ENCODE measurements around the gene CREM.

Gene CREM

GRCh38 chr10:35097510-35097909 lies 29.1 kb upstream of the CREM start:
- Histone ChIP-seq H3K4me3 (ENCODE audit: low read depth, low read length) (no peak overlapping the region), H3K27me3 (ENCODE audit: control insufficient read depth, insufficient read depth, low read length) (no peaks in the 10 kb centered on the region), H3K9me3 (ENCODE audit: control insufficient read depth, insufficient read depth, low read length) (no peaks in the 10 kb centered on the region), H3K4me1 (ENCODE audit: control insufficient read depth, insufficient read depth, low read length) (no peaks in the 10 kb centered on the region), H3K27ac (ENCODE audit: low read depth, low read length) (no peak overlapping the region), H3K36me3 (ENCODE audit: control insufficient read depth, insufficient read depth, low read length) (no peaks in the 10 kb centered on the region), H3K9ac (ENCODE audit: low read depth, low read length) (no peak overlapping the region)

- Histone ChIP-seq H3K27ac (ENCODE audit: low read depth, low read length) (no peak overlapping the region), H3K4me1 (ENCODE audit: control insufficient read depth, insufficient read depth, low read length) (no peaks in the 10 kb centered on the region), H3K36me3 (ENCODE audit: control insufficient read depth, insufficient read depth, low read length) (no peaks in the 10 kb centered on the region), H3K9ac (ENCODE audit: low read depth, low read length) (no peak overlapping the region), H3K4me3 (ENCODE audit: low read depth, low read length) (no peak overlapping the region), H3K9me3 (ENCODE audit: control insufficient read depth, insufficient read depth, low read length) (no peaks in the 10 kb centered on the region), H3K27me3 (ENCODE audit: control insufficient read depth, insufficient read depth, low read length) (no peaks in the 10 kb centered on the region)
Observed at GRCh38 chr10:35103882-35104281, 22.8 kb upstream of the CREM start.

- H3K9ac ChIP-seq (ENCODE audit: low read depth, low read length) = no peak overlapping the region
- H3K4me1 ChIP-seq (ENCODE audit: control insufficient read depth, insufficient read depth, low read length) = no peaks in the 10 kb centered on the region
- H3K4me3 ChIP-seq (ENCODE audit: low read depth, low read length) = no peak overlapping the region
- H3K27ac ChIP-seq (ENCODE audit: low read depth, low read length) = no peak overlapping the region
- no peaks in the 10 kb centered on the region for H3K27me3 ChIP-seq (ENCODE audit: control insufficient read depth, insufficient read depth, low read length)
- H3K36me3 ChIP-seq (ENCODE audit: control insufficient read depth, insufficient read depth, low read length) = no peaks in the 10 kb centered on the region
- H3K9me3 ChIP-seq (ENCODE audit: control insufficient read depth, insufficient read depth, low read length) = no peaks in the 10 kb centered on the region
Observed at GRCh38 chr10:35112571-35112970, 14.1 kb upstream of the CREM start.

- Histone ChIP-seq H3K9me3 (ENCODE audit: control insufficient read depth, insufficient read depth, low read length) (no peaks in the 10 kb centered on the region), H3K4me1 (ENCODE audit: control insufficient read depth, insufficient read depth, low read length) (no peaks in the 10 kb centered on the region), H3K9ac (ENCODE audit: low read depth, low read length) (no peak overlapping the region), H3K36me3 (ENCODE audit: control insufficient read depth, insufficient read depth, low read length) (no peaks in the 10 kb centered on the region), H3K27me3 (ENCODE audit: control insufficient read depth, insufficient read depth, low read length) (no peaks in the 10 kb centered on the region), H3K27ac (ENCODE audit: low read depth, low read length) (no peak overlapping the region), H3K4me3 (ENCODE audit: low read depth, low read length) (no peak overlapping the region)
Observed at GRCh38 chr10:35119378-35119777, 7.3 kb upstream of the CREM start.

GRCh38 chr10:35124540-35124939 lies 2.1 kb upstream of the CREM start:
- Histone ChIP-seq H3K4me3 (ENCODE audit: low read depth, low read length) (no peak overlapping the region), H3K9ac (ENCODE audit: low read depth, low read length) (no peak overlapping the region), H3K27me3 (ENCODE audit: control insufficient read depth, insufficient read depth, low read length) (no peaks in the 10 kb centered on the region), H3K27ac (ENCODE audit: low read depth, low read length) (no peak overlapping the region), H3K36me3 (ENCODE audit: control insufficient read depth, insufficient read depth, low read length) (no peaks in the 10 kb centered on the region), H3K4me1 (ENCODE audit: control insufficient read depth, insufficient read depth, low read length) (no peaks in the 10 kb centered on the region), H3K9me3 (ENCODE audit: control insufficient read depth, insufficient read depth, low read length) (no peaks in the 10 kb centered on the region)

GRCh38 chr10:35126062-35126529 lies 550 bp upstream of the CREM start:
- Histone ChIP-seq H3K4me1 (ENCODE audit: control insufficient read depth, insufficient read depth, low read length) (no peaks in the 10 kb centered on the region), H3K9me3 (ENCODE audit: control insufficient read depth, insufficient read depth, low read length) (no peaks in the 10 kb centered on the region), H3K9ac (ENCODE audit: low read depth, low read length) (peak overlapping the region; percentile 2; the same call in 1 of the 2 replicates), H3K36me3 (ENCODE audit: control insufficient read depth, insufficient read depth, low read length) (no peaks in the 10 kb centered on the region), H3K27ac (ENCODE audit: low read depth, low read length) (peak overlapping the region; percentile 3), H3K4me3 (ENCODE audit: low read depth, low read length) (peak overlapping the region; percentile 58), H3K27me3 (ENCODE audit: control insufficient read depth, insufficient read depth, low read length) (no peaks in the 10 kb centered on the region)

- Histone ChIP-seq H3K36me3 (ENCODE audit: control insufficient read depth, insufficient read depth, low read length) (no peaks in the 10 kb centered on the region), H3K4me3 (ENCODE audit: low read depth, low read length) (peak overlapping the region; percentile 85)
Observed at GRCh38 chr10:35127289-35127891, 744 bp downstream of the CREM start.

GRCh38 chr10:35129185-35129674 lies 2.6 kb downstream of the CREM start:
- Histone ChIP-seq H3K27me3 (ENCODE audit: control insufficient read depth, insufficient read depth, low read length) (no peaks in the 10 kb centered on the region), H3K36me3 (ENCODE audit: control insufficient read depth, insufficient read depth, low read length) (no peaks in the 10 kb centered on the region), H3K9me3 (ENCODE audit: control insufficient read depth, insufficient read depth, low read length) (no peaks in the 10 kb centered on the region), H3K9ac (ENCODE audit: low read depth, low read length) (no peak overlapping the region), H3K27ac (ENCODE audit: low read depth, low read length) (no peak overlapping the region), H3K4me3 (ENCODE audit: low read depth, low read length) (no peak overlapping the region), H3K4me1 (ENCODE audit: control insufficient read depth, insufficient read depth, low read length) (0 out of 2 replicates have a peak, but pooled peaks cover 5% of the 10 kb centered on the region)

More at GRCh38 chr10:35127289-35127891, 744 bp downstream of the CREM start:
- 0 out of 2 replicates have a peak, but pooled peaks cover under 1% of the 10 kb centered on the region for H3K4me1 ChIP-seq (ENCODE audit: control insufficient read depth, insufficient read depth, low read length)
- H3K9me3 ChIP-seq (ENCODE audit: control insufficient read depth, insufficient read depth, low read length) = no peaks in the 10 kb centered on the region
- H3K9ac ChIP-seq (ENCODE audit: low read depth, low read length) = peak overlapping the region; percentile 90
- no peaks in the 10 kb centered on the region for H3K27me3 ChIP-seq (ENCODE audit: control insufficient read depth, insufficient read depth, low read length)
- H3K27ac ChIP-seq (ENCODE audit: low read depth, low read length) = peak overlapping the region; percentile 99

GRCh38 chr10:35130663-35131062 lies 4.0 kb downstream of the CREM start:
- H3K4me1 ChIP-seq (ENCODE audit: control insufficient read depth, insufficient read depth, low read length) = 0 out of 2 replicates have a peak, but pooled peaks cover 5% of the 10 kb centered on the region
- H3K27ac ChIP-seq (ENCODE audit: low read depth, low read length) = no peak overlapping the region
- no peak overlapping the region for H3K9ac ChIP-seq (ENCODE audit: low read depth, low read length)
- no peak overlapping the region for H3K4me3 ChIP-seq (ENCODE audit: low read depth, low read length)
- no peaks in the 10 kb centered on the region for H3K9me3 ChIP-seq (ENCODE audit: control insufficient read depth, insufficient read depth, low read length)
- no peaks in the 10 kb centered on the region for H3K27me3 ChIP-seq (ENCODE audit: control insufficient read depth, insufficient read depth, low read length)
- no peaks in the 10 kb centered on the region for H3K36me3 ChIP-seq (ENCODE audit: control insufficient read depth, insufficient read depth, low read length)

GRCh38 chr10:35132727-35133126 lies 6.1 kb downstream of the CREM start:
- Histone ChIP-seq H3K9me3 (ENCODE audit: control insufficient read depth, insufficient read depth, low read length) (no peaks in the 10 kb centered on the region), H3K36me3 (ENCODE audit: control insufficient read depth, insufficient read depth, low read length) (no peaks in the 10 kb centered on the region), H3K4me3 (ENCODE audit: low read depth, low read length) (no peak overlapping the region), H3K9ac (ENCODE audit: low read depth, low read length) (no peak overlapping the region), H3K4me1 (ENCODE audit: control insufficient read depth, insufficient read depth, low read length) (0 out of 2 replicates have a peak, but pooled peaks cover 5% of the 10 kb centered on the region), H3K27ac (ENCODE audit: low read depth, low read length) (no peak overlapping the region), H3K27me3 (ENCODE audit: control insufficient read depth, insufficient read depth, low read length) (no peaks in the 10 kb centered on the region)

- H3K4me3 ChIP-seq (ENCODE audit: low read depth, low read length) = no peak overlapping the region
- no peak overlapping the region for H3K27ac ChIP-seq (ENCODE audit: low read depth, low read length)
- no peak overlapping the region for H3K9ac ChIP-seq (ENCODE audit: low read depth, low read length)
- 0 out of 2 replicates have a peak, but pooled peaks cover 5% of the 10 kb centered on the region for H3K4me1 ChIP-seq (ENCODE audit: control insufficient read depth, insufficient read depth, low read length)
- H3K36me3 ChIP-seq (ENCODE audit: control insufficient read depth, insufficient read depth, low read length) = no peaks in the 10 kb centered on the region
- no peaks in the 10 kb centered on the region for H3K27me3 ChIP-seq (ENCODE audit: control insufficient read depth, insufficient read depth, low read length)
- no peaks in the 10 kb centered on the region for H3K9me3 ChIP-seq (ENCODE audit: control insufficient read depth, insufficient read depth, low read length)
Observed at GRCh38 chr10:35133586-35133985, 6.9 kb downstream of the CREM start.
